GM12864 (cell line): ENCODE data around the gene HHIPL1.
"Not testable (repeated sequence)": the region's sequence is repeated elsewhere in the genome, so short reads cannot be mapped to it uniquely, and the experiment has no call there.

Experiments used
- DNase-seq: peaks from one replicate; pipeline ENCODE4 v3.0.0-alpha.2; 2011; ENCODE audit warnings: low read depth
- H3K4me3 ChIP-seq: 2 replicates; pipeline ENCODE4 v1.5.1; 2011; ENCODE audit warnings: mild to moderate bottlenecking, low read depth, low read length, control low read depth
- CTCF ChIP-seq: IDR thresholded peaks from 2 replicates; pipeline ENCODE4 v1.5.1; 2011; ENCODE audit warnings: low read depth, mild to moderate bottlenecking, moderate library complexity, low read length, control low read depth, inconsistent platforms; ENCODE audit errors: missing control alignments

Gene HHIPL1

DNA sequence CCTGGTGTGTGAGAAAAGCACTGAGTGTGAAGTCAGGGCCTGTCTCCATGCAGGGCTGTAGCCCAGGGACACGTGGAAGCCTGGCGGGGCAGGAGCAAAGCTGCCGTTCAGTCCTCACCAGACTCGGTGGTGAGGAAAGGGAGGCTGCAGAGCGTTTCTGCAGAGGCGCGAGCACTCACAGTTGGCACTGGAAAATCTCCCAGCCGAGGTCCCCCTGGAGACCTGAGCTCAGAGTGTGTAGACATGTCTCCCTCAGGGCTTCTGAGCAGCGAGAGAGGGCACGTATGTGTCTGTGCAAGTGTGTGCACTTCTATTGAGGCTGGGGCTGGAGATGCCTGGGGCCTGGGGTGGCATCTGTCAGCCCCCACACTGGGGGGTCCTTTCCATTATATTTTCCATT is 11.0 kb upstream of the HHIPL1 start:
- H3K4me3 ChIP-seq = no peak overlapping the region
- no peak for TF ChIP-seq CTCF
- DNase-seq = no peak

DNA sequence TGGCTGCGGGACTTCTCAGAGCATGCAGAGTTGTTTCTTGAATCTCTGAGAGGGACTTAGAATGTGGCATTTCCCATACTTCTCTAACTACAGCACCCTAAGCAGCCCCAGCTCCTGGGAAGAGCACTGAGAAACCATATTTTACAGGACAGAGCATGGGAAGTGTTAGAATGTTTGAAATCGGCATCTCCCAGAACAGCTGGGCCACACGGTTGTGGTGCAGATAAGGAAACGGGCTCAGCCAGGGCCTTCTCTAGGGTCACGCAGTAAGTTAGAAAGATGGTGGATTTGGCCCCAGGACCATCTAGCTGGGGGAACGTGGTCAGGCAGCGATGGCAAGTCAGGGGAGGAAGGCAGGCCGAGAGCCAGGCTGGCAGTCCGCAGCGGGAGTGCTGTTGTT is 10.5 kb upstream of the HHIPL1 start:
- no peak for TF ChIP-seq CTCF
- DNase-seq = no peak
- H3K4me3 ChIP-seq = no peak overlapping the region

GRCh38 chr14:99635116-99635515 is 9.8 kb upstream of the HHIPL1 start:
- TF ChIP-seq CTCF = no peak
- no peak for DNase-seq
- no peak overlapping the region for H3K4me3 ChIP-seq

DNA sequence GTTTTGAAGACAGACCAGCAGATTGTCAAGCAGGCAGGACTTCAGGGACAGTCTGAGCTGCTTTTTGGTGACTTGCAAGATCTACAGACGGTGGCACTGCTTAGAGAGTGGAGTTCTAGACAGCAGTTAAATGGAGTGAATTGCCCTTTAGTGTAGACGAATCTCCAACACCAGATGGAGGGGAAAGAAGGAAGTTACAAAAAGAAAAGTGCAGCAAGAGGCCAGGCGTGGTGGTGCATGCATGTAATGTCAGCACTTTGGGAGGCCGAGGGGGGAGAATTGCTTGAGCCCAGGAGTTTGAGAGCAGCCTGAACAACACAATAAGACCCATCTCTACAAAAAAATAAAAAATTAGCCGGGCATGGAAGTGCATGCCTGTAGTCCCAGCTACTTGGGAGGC is 8.4 kb upstream of the HHIPL1 start:
- no peak for DNase-seq
- no peak for TF ChIP-seq CTCF
- no peak overlapping the region for H3K4me3 ChIP-seq

DNA sequence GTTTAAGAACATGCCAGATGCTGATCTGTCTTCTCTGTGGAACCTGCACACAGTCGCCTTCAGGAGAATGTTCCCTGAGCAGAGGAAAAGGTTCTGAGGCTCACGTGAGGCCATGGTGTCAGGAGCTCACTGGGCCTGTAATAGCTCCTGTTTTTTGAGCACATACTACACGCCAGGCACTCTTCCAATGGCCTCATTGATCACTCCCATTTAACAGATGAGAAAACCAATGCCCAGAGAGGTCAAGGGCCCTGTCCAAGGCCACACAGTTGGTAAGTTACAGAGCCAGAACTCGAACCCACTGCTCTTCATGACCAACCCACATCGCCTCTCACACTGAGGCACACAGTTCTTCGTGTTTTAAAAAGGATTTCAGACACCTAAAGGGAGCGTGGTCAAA is 7.3 kb upstream of the HHIPL1 start:
- no peak for DNase-seq
- H3K4me3 ChIP-seq = no peak overlapping the region
- no peak for TF ChIP-seq CTCF

DNA sequence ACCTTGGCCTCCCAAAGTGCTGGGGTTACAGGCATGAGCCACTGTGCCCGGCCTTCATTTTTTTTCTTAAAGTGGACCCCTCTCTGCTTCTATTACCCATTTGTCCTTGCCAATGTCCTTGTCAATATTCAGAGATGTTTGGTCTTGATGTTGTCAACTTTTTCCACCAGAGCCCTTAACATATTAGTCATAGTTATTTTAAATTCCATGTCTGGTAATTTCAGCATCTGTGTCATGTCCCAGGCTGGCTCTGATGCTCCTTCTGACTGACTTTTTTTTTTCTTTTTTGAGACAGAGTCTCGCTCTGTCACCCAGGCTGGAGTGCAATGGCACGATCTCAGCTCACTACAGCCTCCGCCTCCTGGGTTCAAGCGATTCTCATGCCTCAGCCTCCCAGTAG is 2.2 kb upstream of the HHIPL1 start:
- DNase-seq, H3K4me3 ChIP-seq: not testable (repeated sequence)

- no peak overlapping the region for H3K4me3 ChIP-seq
- TF ChIP-seq CTCF = no peak
These were observed 1.6 kb upstream of the HHIPL1 start for GRCh38 chr14:99643343-99643742.

DNA sequence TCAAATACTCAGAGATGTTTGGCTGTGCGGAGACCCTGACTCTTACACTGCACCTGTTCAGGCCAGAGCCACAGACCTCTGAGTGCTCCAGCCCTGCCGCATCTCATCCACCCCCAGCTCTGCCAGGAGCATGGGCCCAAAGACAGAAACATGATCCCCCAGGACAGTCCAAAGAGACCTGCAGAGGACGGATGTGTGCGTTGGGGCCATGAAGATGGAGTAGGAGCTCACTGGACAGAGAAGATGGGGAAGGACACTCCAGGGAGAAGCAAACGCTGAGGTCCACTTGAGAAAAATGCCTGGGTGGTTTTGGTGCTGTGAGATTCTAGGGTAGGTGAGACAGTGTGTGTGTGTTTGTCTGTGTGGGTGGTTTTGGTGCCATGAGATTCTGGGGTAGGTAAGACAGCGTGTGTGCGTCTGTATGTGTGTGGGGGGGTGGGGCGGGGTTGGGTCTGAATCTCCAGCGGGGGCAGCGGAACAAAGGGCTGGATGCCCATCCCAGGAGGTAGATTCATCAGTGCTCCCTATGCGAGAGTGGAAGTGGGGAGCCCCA is 818 bp upstream of the HHIPL1 start:
- no peak for DNase-seq
- H3K4me3 ChIP-seq = no peak overlapping the region
- TF ChIP-seq CTCF = no peak

More at GRCh38 chr14:99643343-99643742, 1.6 kb upstream of the HHIPL1 start:
- no peak for DNase-seq
